CD14-positive monocyte (primary cell): ENCODE data around the gene ABCB9. TPM values are rescaled to one million over a fixed set of nuclear protein-coding genes. Genes with fewer than 3 reads are reported as not detected.
A peak's percentile ranks its signal among the peaks of the same experiment; 100 is the strongest.

ENCODE experiments used
- DNase-seq, 3 donors: peaks; one replicate each; pipeline ENCODE4 v3.0.0-alpha.2; 2011 to 2022
- H2AFZ ChIP-seq: 2 replicates; pipeline ENCODE4 v1.6.0; 2012; ENCODE audit warnings: mild to moderate bottlenecking, low read depth, low read length, inconsistent platforms; ENCODE audit not compliant: insufficient read depth, poor library complexity, severe bottlenecking
- H3K27ac ChIP-seq, 2 donors: 1 replicate in 1 of 2; 2 replicates in 1 of 2; pipeline ENCODE4 v1.5.1; 2012 to 2013; ENCODE audit warnings: low read length in 2 of 2, control low read depth in 1 of 2, inconsistent platforms in 1 of 2, low read depth in 1 of 2, mild to moderate bottlenecking in 1 of 2
- H3K27me3 ChIP-seq, 2 donors: one replicate each; pipeline versions ENCODE4 v1.6.0 to v1.6.1; 2011 to 2013; ENCODE audit warnings: low read length in 2 of 2; ENCODE audit not compliant: control insufficient read depth in 2 of 2, insufficient read depth in 2 of 2
- H3K36me3 ChIP-seq, 2 donors: replicated peaks in 1 of 2; 1 replicate in 1 of 2; 2 replicates in 1 of 2; pipeline versions ENCODE4 v1.5.1 to v1.6.1; 2012 to 2013; ENCODE audit warnings: low read length in 2 of 2, control low read depth in 1 of 2, inconsistent platforms in 1 of 2, mild to moderate bottlenecking in 1 of 2; ENCODE audit not compliant: insufficient read depth in 2 of 2, control insufficient read depth in 1 of 2
- H3K4me1 ChIP-seq, 2 donors: 1 replicate in 1 of 2; 2 replicates in 1 of 2; pipeline versions ENCODE4 v1.5.1 to v1.6.1; 2012 to 2013; ENCODE audit warnings: low read length in 2 of 2, control low read depth in 1 of 2, inconsistent platforms in 1 of 2, mild to moderate bottlenecking in 1 of 2, moderate library complexity in 1 of 2; ENCODE audit not compliant: insufficient read depth in 2 of 2, control insufficient read depth in 1 of 2
- H3K4me2 ChIP-seq: replicated peaks from 2 replicates; pipeline ENCODE3; 2012; ENCODE audit warnings: low read length, moderate library complexity, mild to moderate bottlenecking; ENCODE audit not compliant: poor library complexity, severe bottlenecking; ENCODE audit errors: extremely low read depth
- H3K4me3 ChIP-seq, 3 experiments: fragments of 200-600 bp in 1 of 3; sonication (generic) in 1 of 3; replicated peaks in 1 of 3; 1 replicate in 2 of 3; 2 replicates in 1 of 3; pipeline ENCODE4 v1.5.1; 2011 to 2013; ENCODE audit warnings: low read length in 3 of 3, mild to moderate bottlenecking in 3 of 3, control low read depth in 2 of 3, low read depth in 2 of 3, inconsistent platforms in 1 of 3, moderate library complexity in 1 of 3
- H3K79me2 ChIP-seq: 2 replicates; pipeline ENCODE4 v1.6.0; 2012; ENCODE audit warnings: mild to moderate bottlenecking, control low read depth, inconsistent platforms, low read length, moderate library complexity; ENCODE audit not compliant: insufficient read depth
- H3K9ac ChIP-seq: 2 replicates; pipeline ENCODE4 v1.6.0; 2017; ENCODE audit warnings: low read length, mild to moderate bottlenecking; ENCODE audit not compliant: insufficient read depth, poor library complexity, severe bottlenecking
- H3K9me3 ChIP-seq, 2 donors: replicated peaks in 1 of 2; 1 replicate in 1 of 2; 2 replicates in 1 of 2; pipeline versions ENCODE4 v1.5.1 to v1.6.1; 2012 to 2013; ENCODE audit warnings: low read length in 2 of 2, control low read depth in 1 of 2; ENCODE audit not compliant: control insufficient read depth in 1 of 2, insufficient read depth in 1 of 2
- H4K20me1 ChIP-seq: 2 replicates; pipeline ENCODE4 v1.6.0; 2012; ENCODE audit warnings: mild to moderate bottlenecking, low read length, control low read depth, moderate library complexity; ENCODE audit not compliant: insufficient read depth
- H3K27ac Mint-ChIP-seq, 7 donors: one replicate each; pipeline ENCODE4 v1.8.0; 2020; ENCODE audit warnings: mild to moderate bottlenecking in 7 of 7, mixed read lengths in 7 of 7, moderate library complexity in 6 of 7, inconsistent platforms in 2 of 7
- H3K27me3 Mint-ChIP-seq, 3 donors: one replicate each; pipeline ENCODE4 v1.8.0; 2021 to 2022; ENCODE audit warnings: low read depth in 3 of 3, mild to moderate bottlenecking in 3 of 3, mixed read lengths in 3 of 3, moderate library complexity in 3 of 3, inconsistent platforms in 1 of 3
- H3K36me3 Mint-ChIP-seq, 2 donors: one replicate each; pipeline ENCODE4 v1.8.0; 2020; ENCODE audit warnings: mixed read lengths in 2 of 2, inconsistent platforms in 1 of 2, mild to moderate bottlenecking in 1 of 2
- H3K4me1 Mint-ChIP-seq: one replicate; pipeline ENCODE4 v1.8.0; 2020; ENCODE audit warnings: mild to moderate bottlenecking, mixed read lengths
- H3K4me3 Mint-ChIP-seq, 2 donors: one replicate each; pipeline ENCODE4 v1.8.0; 2020; ENCODE audit warnings: mild to moderate bottlenecking in 2 of 2, mixed read lengths in 2 of 2, moderate library complexity in 1 of 2
- H3K9me3 Mint-ChIP-seq, 7 donors: one replicate each; pipeline ENCODE4 v1.8.0; 2020 to 2022; ENCODE audit warnings: mixed read lengths in 7 of 7, mild to moderate bottlenecking in 6 of 7, moderate library complexity in 6 of 7, inconsistent platforms in 2 of 7
- WGBS: methylation state at CpG from one replicate; pipeline ENCODE4 v1.1.5; 2013; ENCODE audit warnings: missing lambda C conversion rate; ENCODE audit not compliant: insufficient coverage; 5-methylcytosine and 5-hydroxymethylcytosine counted together
- intact Hi-C, 2 donors: fragments of 100-400 bp; cut with micrococcal nuclease; formaldehyde crosslinking; loops; one replicate each; pipeline versions ENCODE4 v1.15.0 to v1.15.1; 2023
- polyA plus RNA-seq, 3 donors: library from polyadenylated mRNA; depleted of rRNA in 1 of 3; unstranded in 2 of 3; stranded (reverse) in 1 of 3; fragments of 300-500 nt in 2 of 3; fragments of >200 nt in 1 of 3; fragmentation: Illumina TruSeq in 2 of 3; gene quantifications; 1 replicate in 2 of 3; 2 replicates in 1 of 3; pipeline ENCODE4 v1.2.3, GENCODE V29; 2012 to 2021
- TF ChIP-seq, protein P1 (sequence below): fragments of 200-600 bp; IDR thresholded peaks from one replicate; pipeline ENCODE4 v1.8.0; 2022; ENCODE audit warnings: antibody characterized with exemption, mild to moderate bottlenecking

Gene ABCB9
- polyA plus RNA-seq, 3 donors: 0.14 to 1.2 (median 0.22) TPM

DNA sequence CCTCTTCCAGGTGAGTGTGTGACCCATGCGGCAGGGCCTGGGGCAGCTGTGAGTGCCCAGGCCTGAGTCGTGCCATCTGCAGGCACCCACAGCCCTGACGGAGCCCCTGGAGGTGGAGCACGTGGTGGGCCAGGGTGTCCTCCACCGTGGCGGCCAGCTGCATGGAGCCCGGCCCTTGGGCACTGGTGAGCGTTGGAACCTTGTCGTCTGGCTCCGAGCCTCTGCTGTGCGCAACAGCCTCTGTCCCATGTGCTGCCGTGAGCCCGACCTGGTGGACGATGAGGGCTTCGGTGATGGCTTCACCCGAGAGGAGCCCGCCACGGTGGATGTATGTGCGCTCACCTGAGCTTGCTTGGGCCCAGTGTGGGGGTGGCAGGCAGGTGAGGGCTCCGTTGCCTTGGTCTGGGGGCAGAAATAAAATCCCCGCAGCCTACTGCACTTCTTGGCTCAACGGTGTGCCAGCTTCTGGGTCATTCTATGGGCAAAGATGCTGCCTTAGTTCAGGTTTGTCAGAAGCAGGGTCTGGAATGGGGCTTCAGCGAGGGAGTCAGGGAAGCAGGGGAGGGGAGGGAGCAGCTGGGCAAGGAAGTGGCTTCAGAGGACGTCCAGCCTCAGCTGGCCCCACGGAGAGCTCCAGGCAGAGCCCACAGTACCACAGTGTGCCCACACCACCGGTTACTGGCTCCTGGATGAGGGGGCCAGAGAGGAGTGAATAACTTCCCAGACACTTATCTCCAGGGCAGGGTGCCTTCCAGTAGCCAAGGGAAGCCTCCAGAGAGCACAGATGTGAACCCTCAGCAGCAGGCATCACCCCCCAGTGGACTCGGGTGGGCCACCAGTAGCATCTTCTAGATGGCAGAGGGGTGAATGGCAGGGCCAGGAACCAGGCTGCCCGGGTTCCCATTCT lies 13.0 kb upstream of the ABCB9 start:
- 85% methylated on average over 26 of the region's 28 CpGs for WGBS
- Histone ChIP-seq H4K20me1 (peaks cover 44% of the 10 kb centered on the region), H3K4me1 (peaks cover 62 to 70% of the 10 kb centered on the region in 2 donors), H3K4me3 (peak overlapping the region in 2 of 3 experiments; percentile 87 to 90), H3K27me3 (no peaks in the 10 kb centered on the region), H3K36me3 (peaks cover 15 to 25% of the 10 kb centered on the region in 2 donors), H3K9me3 (no peaks in the 10 kb centered on the region), H3K27ac (peak overlapping the region in 1 of 2 donors; percentile 83), H3K79me2 (peaks cover 69% of the 10 kb centered on the region), H3K9ac (no peak overlapping the region), H2AFZ (peak overlapping the region; percentile 93), H3K4me2 (peak overlapping the region; percentile 91)
- Mint-ChIP-seq H3K27me3 (no peaks in the 10 kb centered on the region), H3K36me3 (peaks cover 13 to 29% of the 10 kb centered on the region in 2 donors), H3K9me3 (no peaks in the 10 kb centered on the region), H3K4me3 (peak overlapping the region; percentile 89 to 91), H3K4me1 (peaks cover 59% of the 10 kb centered on the region), H3K27ac (peak overlapping the region in 2 of 7 donors; percentile 24 to 54)
- DNase-seq: no peak
- intact Hi-C loops: loop anchor here (5.0 to 10.0 kb wide), 3 partner anchors 253 to 386 kb away; partner anchors contain the start of genes MPHOSPH9 (in 2 of the 2), MTRFR (in 2 of the 2) and SBNO1 (in 1 of the 2)
- TF ChIP-seq, protein P1, sequence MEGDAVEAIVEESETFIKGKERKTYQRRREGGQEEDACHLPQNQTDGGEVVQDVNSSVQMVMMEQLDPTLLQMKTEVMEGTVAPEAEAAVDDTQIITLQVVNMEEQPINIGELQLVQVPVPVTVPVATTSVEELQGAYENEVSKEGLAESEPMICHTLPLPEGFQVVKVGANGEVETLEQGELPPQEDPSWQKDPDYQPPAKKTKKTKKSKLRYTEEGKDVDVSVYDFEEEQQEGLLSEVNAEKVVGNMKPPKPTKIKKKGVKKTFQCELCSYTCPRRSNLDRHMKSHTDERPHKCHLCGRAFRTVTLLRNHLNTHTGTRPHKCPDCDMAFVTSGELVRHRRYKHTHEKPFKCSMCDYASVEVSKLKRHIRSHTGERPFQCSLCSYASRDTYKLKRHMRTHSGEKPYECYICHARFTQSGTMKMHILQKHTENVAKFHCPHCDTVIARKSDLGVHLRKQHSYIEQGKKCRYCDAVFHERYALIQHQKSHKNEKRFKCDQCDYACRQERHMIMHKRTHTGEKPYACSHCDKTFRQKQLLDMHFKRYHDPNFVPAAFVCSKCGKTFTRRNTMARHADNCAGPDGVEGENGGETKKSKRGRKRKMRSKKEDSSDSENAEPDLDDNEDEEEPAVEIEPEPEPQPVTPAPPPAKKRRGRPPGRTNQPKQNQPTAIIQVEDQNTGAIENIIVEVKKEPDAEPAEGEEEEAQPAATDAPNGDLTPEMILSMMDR: no peak

DNA sequence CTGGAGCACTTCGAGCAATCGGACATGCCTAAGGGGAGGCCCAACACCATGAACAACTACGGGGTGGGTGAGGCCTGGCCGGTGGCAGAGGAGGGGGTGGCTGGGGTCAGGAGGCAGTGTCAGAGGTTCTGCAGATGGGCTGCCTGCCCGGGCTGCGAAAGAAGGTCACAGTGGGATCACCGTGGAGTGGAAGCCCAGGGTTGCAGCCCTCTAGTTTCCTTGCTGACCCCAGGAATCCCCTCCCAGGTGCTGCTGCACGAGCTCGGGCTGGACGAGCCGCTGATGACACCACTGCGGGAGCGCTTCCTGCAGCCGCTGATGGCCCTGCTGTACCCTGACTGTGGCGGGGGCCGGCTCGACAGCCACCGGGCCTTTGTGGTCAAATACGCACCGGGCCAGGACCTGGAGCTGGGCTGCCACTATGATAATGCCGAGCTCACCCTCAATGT lies 12.3 kb upstream of the ABCB9 start:
- Histone ChIP-seq H3K36me3 (peaks cover 15 to 25% of the 10 kb centered on the region in 2 donors), H3K9me3 (no peaks in the 10 kb centered on the region), H4K20me1 (peaks cover 42% of the 10 kb centered on the region), H3K4me3 (no peak overlapping the region), H3K4me1 (peaks cover 60 to 69% of the 10 kb centered on the region in 2 donors), H3K4me2 (no peak overlapping the region), H2AFZ (no peak overlapping the region), H3K9ac (no peak overlapping the region), H3K27me3 (no peaks in the 10 kb centered on the region), H3K79me2 (peaks cover 73% of the 10 kb centered on the region), H3K27ac (no peak overlapping the region)
- no peak for DNase-seq
- WGBS: 95% methylated on average over 18 of the region's 21 CpGs
- no peaks in the 10 kb centered on the region for H3K27me3 Mint-ChIP-seq
- no peak overlapping the region for H3K4me3 Mint-ChIP-seq
- H3K27ac Mint-ChIP-seq: peak overlapping the region in 1 of 7 donors; percentile 55
- peaks cover 13 to 29% of the 10 kb centered on the region in 2 donors for H3K36me3 Mint-ChIP-seq
- H3K9me3 Mint-ChIP-seq: no peaks in the 10 kb centered on the region
- TF ChIP-seq, protein P1: no peak
- intact Hi-C loops: loop anchor here (5.0 to 10.0 kb wide), 3 partner anchors 254 to 386 kb away; partner anchors contain the start of genes MPHOSPH9 (in 2 of the 2), MTRFR (in 2 of the 2) and SBNO1 (in 1 of the 2)
- H3K4me1 Mint-ChIP-seq: peaks cover 59% of the 10 kb centered on the region
